ENCODE measurements around the gene MSI1. TPM values are rescaled to one million over a fixed set of nuclear protein-coding genes. Genes with fewer than 3 reads are reported as not detected.

Gene MSI1
- total and polyA plus RNA-seq, 2 of the 13 experiments (the other 11 are each of a cell fraction or from before 2014, with no cell fraction given), result 0.09 to 0.46 TPM

DNA sequence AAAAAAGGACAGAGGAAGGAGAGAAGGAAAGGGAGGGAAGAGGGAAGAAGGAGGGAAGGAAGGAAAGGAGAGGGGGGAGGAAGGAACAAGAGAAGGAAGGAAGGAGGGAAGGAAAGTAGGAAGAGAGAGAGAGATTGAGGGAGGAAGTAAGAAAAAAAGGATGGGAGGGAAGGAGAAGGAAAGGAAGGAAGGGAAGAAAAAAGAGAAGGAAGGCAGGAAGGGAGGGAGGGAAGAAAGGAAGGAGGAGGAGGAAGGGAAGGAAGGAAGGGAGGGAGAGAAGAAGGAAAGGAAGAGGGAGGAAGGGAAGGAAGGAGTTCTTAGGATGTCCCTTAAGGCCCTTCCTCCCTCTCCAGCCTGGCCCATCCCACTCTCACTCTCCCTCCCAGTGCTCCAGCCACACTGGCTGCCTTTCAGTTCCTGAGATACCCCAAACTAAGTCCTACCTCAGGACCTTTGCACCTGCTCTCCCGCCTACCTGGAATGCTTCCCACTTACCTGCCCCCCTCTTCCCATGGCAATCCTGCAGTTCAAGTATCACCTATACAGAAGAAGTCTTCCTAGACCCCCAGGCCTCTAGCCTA is 21.7 kb upstream of the MSI1 start:
- no TSS peak for BruUV-seq (replicated peaks)
- no peaks in the 10 kb centered on the region for H3K9me3 ChIP-seq (ENCODE audit: low read length)
- intact Hi-C loops (cut with micrococcal nuclease; ENCODE audit: unreplicated experiment) (no loop called here), in situ Hi-C loops (cut with HindIII; ENCODE audit: extremely low pct_ligation_motif_present, low pct_unique_long_range_greater_than_20kb) (no loop called here)
- H2AFZ ChIP-seq (ENCODE audit: low read length), result no peak overlapping the region
- no peaks in the 10 kb centered on the region for H3K79me2 ChIP-seq (ENCODE audit: insufficient read depth, low read length)
- peaks cover 2 to 20% of the 10 kb centered on the region in 2 experiments; a peak in 4 of 5 replicates for H3K27me3 ChIP-seq (ENCODE audit: control insufficient read depth in 1 of 2, insufficient read depth in 2 of 2, low read length in 2 of 2)
- no peak overlapping the region for H3K4me3 ChIP-seq (replicated peaks in 1 of 3; ENCODE audit: insufficient read depth in 1 of 3, low read depth in 2 of 3, low read length in 3 of 3)
- FAIRE-seq (no peak), ATAC-seq (no peak), DNase-seq (ENCODE audit: low spot score) (no peak)
- ChIA-PET CTCF (ENCODE audit: low intra/inter-chr PET ratio, low total read pairs) (no interaction called here), POLR2A (no interaction called here)
- no peaks in the 10 kb centered on the region for H4K20me1 ChIP-seq (ENCODE audit: insufficient read depth, low read length)
- no peak for TF ChIP-seq ZNF646 (CRISPR knock-in tag; IDR thresholded peaks at IDR 0.05)
- TF ChIP-seq PLRG1 (conservative IDR thresholded peaks at IDR 0.05), result no peak
- WGBS (ENCODE audit: low lambda C conversion rate), result 0% methylated on average over 1 of the region's 1 CpG
- 0 out of 2 replicates have a peak, but pooled peaks cover 7% of the 10 kb centered on the region for H3K4me1 ChIP-seq (ENCODE audit: insufficient read depth, low read length)
- no peak overlapping the region for H3K9ac ChIP-seq (ENCODE audit: insufficient read depth, low read depth, low read length)
- no peak overlapping the region for H3K27ac ChIP-seq (ENCODE audit: extremely low read length, insufficient read depth, low read length)
- no peak overlapping the region for H3K4me2 ChIP-seq (ENCODE audit: low read depth, low read length)
- no peaks in the 10 kb centered on the region for H3K36me3 ChIP-seq (replicated peaks in 1 of 2; ENCODE audit: control insufficient read depth in 1 of 2, insufficient read depth in 2 of 2, low read length in 2 of 2)
